ENCODE measurements around the gene GABRB2.

Gene GABRB2

DNA sequence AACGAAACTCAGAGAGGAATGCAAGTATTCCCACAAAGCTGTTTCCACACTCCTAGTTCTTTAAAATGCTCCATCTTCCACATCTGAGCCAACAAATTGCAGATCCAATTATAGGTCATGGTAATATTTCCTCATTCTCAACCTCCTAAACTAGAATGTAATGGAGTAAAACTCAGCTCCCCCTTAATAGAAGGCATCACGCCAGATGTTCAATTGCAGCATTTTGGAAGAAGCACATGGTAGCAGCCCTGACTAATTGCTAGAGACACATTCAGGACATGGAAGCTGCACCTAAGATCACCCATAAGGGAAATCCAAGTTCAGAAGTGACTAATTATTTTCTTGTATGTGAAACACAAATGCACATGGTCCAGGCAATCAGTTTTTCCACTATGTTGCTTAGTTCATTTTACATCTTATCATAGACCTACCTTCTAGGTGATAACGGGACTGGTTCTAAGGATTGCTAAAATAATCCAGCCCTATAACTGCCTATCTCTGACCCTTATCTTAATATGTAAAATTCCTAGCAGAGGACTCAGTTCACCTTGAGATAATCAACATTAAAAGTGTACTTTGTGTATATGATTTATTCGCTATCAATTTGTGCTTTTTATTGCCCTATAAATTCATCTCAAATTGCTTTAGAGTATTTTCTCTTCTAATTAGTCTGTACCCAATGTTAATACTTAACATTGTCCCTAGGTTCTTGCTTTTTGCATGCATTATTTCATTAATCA lies 75.1 kb downstream of the GABRB2 start:
- DNase-seq: no peak

DNA sequence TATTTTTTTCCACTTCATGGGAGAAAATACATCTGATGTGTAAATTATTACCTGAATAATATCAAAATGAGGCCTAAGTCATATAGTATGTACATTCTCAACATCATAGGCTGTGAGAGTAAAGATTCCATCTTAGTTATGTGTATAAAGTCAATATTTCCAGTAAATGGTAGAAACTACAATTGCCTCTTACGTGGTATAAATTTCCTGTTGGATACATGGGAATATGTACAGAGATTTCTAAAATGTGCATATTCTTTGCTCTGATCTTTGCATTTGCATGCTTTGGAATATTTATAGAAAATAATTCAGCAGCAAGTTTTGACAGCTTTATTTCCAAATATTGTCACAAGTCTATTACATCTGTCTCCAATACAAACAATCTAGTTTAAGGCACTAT lies 78.8 kb downstream of the GABRB2 start:
- DNase-seq: no peak

DNA sequence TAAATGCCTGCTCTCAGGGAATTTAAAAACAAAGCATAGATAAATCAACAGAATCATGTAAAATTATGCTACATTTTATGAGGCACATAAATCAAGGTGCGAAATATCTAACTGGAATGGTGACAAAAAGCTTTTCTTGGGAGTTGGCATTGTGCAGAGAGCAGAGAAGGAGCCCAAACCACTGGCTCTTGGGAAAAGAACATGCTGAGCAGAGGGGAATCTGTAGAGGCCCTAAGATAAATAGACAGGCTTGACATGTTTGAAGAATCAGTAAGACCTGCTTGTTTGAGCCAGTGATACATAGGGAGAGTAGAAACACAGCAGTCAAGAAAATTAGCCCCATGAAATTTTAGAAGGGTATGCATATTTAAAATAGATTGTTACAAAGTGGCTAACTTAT lies 85.8 kb downstream of the GABRB2 start:
- no peak for DNase-seq

DNA sequence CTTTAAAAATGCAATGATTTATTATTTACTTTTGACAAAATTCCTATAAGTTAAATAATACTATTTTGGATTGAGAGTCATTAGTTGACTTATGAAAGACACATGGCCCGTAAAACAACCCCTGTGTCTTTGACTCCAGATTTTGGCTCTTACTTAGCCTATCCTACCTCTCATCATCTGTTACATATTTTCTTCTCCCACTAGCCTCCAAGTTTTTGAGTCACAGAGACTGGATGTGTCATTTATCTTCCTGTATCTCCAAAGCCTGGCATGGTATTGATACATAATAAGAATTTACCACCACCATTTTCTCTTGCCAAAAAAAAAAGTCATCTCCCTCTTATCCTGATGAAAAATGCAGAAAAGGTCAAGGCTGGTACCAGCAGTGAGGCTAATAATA lies 99.9 kb downstream of the GABRB2 start:
- DNase-seq: no peak

DNA sequence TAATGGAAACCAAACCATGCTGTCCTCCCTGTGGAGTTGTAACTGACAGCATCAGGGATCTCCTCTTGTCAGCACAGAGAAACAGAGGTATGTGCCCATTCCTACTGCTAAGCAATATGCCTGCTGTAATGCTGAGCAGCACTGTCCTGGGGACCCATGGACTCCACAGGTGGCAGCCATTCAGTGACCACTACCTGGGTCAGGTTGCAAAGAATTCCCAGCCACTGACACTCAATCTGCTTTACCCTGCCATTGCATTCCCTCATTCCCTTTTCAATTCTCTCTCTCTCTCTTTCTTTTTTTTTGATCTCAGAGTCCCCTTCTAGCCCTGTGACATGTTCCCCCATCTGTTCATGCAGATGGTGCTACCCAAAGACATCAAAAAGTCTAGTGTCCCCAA lies 104.1 kb downstream of the GABRB2 start:
- no peak for DNase-seq

DNA sequence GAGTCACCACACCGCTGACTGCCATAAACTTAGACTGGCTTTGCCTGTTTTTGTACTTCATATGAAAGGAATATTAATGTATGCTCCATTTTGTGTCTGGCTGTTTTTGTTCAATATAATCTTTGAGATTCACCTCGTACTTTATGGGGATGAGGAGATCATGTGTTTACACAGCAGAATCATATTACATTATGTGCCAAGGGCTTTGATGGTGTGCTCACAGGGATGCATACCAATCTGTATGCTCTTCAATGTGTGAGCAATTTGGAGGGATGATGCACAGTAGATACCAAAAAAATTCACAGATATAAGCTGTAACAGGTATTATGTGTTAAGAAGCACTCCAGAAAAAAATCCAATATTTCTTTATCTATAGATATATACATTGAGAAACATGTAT lies 113.7 kb downstream of the GABRB2 start:
- no peak for DNase-seq

DNA sequence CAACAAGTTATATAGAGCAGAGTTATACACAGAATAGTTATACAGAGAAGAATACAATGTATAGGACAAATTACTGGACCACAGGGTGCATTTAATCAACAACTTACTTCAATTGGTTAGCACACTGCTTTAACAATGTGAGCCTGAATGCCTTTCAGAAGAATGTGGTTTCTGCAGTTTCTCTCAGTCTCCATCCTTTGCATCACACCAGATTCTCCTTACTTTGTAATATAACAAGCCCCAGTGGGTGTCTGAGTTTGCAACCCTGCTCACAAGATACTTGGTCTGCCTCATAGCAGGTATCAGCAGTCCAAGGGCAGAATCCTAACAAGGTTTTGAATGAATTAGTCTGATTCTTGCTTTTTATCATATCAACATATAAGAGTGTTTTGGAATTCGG lies 114.6 kb downstream of the GABRB2 start:
- no peak for DNase-seq

DNA sequence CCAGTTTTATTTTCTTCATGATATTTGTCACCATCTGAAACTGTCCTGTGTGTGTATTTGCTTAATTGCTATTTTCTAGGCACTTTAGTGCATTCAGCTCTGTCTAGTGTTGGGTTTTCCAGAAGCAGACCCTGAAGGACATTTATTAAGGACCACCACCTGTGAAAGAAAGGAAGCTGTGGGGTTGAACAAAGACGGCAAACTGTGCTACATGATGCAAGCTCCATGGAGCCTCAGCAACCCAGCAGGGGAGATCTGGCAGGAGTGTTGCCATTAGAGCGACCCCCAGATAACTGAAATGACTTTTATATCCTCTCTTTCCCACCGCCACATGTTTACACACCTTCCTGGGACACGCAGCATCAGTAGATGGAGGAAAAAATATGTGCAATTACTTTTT lies 125.5 kb downstream of the GABRB2 start:
- no peak for DNase-seq

DNA sequence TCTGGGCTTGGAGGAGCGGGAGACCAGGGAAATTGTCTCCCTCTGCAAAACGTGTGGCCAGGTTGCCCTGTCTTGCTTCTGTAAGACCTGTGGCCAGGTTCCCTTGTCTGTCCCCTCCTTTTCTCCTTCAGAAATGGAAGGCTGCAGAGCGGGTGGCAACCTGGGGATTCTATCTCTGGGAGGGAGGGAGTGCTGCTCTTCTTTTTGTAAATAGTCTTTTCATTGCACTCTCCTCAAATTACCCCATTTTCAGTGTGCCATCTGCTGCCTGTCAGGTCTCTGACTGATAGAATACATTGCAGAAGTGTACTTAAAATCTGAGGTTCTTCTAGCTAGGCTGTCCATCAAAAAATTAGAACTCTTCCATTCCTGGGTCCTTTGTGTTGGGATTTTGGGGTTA lies 126.0 kb downstream of the GABRB2 start:
- no peak for DNase-seq

DNA sequence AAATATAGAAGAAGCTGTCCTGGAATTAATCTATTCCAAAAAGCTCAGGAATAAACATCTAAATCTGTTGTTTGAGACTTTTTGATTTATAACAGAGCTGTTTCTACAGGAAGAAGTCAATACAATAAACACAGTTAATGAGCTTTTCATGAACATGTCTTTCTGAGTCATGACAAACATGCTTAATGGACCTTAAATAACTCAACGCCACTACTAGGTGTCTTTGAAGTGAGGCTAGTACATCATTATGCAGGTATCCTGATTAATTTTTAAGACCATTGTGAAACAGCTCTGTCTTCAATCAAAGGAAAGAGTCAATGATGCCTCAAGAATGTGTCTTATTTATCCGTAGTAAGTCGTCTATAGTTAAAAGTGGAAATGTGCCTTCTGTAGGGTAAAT lies 131.6 kb downstream of the GABRB2 start:
- no peak for DNase-seq

DNA sequence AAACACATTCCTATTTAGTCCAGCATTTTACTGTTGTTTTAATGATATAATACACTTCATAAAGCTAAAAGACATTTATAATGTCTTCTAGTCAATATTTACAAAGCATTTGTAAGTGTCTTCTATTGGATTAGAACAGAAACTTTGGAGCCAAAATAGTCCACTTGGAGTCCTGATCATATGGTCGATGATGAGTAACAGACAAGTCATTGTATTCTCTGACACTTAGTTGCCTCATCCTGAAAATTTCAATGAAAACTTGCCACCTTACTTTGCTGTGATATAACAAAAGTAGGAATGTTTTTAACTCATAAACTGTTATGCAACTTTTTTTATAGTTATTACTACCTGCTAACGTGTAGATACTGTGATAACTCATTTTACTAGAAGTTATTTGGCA lies 132.5 kb downstream of the GABRB2 start:
- DNase-seq: no peak

DNA sequence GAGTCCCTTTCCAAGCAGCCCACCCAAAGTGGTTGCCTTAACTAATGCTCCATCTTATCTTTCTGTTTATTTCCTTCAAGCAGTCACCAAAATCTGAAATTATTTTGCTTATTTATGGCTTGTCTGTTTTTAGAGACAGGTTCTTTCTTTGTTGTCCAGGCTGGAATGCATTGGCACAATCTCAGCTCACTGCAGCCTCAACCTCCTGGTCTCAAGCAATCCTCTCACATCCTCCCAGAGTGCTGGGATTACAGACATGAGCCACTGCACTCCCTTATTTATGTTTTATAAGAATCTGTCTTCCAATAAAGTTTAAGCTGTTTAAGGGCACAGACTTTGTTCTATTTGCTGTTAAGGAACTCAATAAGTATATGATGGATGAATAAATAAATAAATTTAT lies 133.7 kb downstream of the GABRB2 start:
- DNase-seq: no peak

DNA sequence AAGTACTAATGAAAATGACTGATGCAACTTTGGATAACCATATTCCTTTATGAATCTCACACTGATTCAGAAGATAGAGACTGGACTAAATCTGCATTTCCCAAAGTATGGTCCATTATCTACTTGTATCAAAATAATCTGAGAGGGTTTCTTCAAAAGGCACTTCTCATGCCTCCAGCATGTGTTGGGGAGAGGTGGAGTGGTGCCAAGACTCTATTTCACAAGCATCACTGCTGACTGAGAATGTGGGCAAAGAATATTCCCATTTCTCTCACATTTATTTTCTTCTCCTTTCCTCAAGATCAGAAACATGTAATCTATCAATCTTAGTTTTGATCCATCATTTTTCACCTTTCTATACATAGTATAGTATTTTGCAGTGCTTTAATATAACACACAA lies 135.4 kb downstream of the GABRB2 start:
- no peak for DNase-seq

DNA sequence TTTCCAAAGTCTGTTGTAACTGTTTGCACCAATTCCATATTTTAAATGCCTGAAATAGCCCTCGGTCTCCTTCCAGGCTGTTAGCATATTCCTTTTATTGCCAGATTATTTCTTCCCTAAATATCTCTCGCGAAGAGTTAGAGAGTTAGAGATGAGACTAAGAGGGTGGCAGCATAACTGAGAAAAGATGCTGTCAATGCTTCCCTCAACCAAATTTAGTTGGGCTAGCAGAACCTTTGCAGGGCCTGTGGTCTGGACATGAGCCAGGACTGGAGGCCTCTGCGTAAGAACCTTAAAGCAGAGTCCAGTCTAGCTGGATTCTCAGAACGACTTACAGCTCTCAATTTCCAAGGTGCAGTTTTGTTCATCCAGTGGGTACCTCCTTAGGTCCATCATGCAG lies 135.9 kb downstream of the GABRB2 start:
- DNase-seq: no peak

DNA sequence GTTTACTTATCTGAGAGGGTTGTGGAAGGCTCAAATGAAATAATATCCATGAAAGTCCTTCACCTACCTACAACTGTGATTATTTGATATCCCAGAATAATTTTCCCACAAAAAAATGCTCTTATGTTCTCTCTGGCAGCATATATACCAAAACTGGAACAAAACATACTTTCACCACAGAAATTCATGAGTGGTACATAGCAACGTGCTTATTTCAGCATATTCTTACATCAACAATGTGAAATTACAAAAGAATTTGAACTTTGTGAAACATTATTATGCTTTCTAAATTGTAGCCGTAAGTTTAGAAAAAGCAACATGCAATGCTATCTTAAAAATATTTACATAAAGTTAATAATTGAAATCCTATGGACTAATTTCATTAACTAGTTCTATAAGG lies 137.1 kb downstream of the GABRB2 start:
- DNase-seq: no peak

DNA sequence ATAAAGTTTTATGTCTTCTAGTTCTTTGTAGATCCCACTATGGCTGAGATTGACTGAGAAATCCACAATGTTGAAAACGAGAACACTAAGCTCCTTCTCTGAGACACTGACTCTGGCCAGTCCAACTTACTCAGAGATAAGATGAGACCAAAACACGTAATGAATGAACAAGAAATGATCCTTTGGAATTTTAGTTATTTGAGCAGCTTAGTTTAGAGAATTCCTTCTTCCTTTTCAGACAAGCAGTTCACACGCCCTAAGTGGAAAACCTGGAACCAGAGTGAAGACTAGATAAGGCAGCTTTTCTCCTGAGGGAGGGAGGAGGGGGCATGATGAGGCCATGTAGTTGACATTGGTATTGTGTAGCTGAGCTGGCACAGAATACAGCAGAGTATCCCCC lies 139.6 kb downstream of the GABRB2 start:
- DNase-seq: no peak

DNA sequence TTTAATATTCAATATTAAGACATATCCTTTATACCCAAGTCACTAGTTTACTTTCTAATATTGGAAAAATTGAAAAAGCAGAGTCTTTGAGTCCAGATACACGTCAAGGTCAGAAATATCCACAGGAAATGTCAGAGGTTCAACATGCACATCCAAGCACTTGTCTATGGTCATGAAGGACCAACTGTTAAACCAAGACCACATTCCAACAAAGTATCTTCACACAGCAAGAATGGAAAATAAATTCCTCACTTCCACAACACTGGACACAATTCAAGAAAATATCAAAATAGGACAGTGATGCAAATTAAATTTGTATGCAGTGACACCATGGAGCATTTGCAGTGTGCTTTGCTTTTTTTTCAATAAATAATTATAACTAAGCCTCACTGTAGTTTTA lies 142.5 kb downstream of the GABRB2 start:
- no peak for DNase-seq

DNA sequence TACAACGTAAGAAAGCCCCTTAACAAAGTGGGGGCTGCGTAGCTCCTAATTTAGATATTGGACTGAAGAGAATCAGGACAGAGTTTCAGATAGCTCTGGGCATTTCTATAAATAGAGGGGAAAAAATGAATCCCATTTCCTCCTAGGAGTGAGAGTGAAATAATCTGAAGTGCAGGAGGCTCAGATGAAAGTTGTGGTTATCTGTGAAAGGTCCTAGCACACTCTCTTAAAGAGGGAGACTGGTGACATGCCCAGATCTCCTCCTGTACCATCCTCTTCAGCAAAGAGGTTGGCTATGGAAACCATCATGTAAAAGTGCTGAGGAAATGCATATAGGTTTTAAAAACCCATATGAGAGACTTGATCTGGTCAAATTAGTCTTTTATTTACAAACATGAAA lies 143.4 kb downstream of the GABRB2 start:
- no peak for DNase-seq

DNA sequence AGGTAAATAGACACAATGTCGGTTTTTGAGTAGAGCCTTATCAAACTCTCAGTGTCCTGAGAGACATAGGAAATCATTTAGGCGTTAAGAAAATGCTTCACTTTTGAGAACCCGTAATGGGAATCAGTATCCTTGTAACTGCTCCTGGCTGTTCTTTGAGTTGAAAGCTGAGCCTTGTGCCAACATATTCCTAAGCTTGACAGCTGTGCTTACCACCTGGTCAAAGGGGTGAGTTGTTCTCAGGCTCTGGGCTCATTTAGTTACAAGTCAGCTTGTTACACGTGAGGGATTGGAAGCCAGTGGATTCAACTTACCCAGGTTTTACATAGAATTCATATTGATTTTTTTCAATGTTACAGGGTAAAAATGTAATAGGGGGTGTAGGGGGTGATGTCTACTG lies 145.9 kb downstream of the GABRB2 start:
- DNase-seq: no peak

DNA sequence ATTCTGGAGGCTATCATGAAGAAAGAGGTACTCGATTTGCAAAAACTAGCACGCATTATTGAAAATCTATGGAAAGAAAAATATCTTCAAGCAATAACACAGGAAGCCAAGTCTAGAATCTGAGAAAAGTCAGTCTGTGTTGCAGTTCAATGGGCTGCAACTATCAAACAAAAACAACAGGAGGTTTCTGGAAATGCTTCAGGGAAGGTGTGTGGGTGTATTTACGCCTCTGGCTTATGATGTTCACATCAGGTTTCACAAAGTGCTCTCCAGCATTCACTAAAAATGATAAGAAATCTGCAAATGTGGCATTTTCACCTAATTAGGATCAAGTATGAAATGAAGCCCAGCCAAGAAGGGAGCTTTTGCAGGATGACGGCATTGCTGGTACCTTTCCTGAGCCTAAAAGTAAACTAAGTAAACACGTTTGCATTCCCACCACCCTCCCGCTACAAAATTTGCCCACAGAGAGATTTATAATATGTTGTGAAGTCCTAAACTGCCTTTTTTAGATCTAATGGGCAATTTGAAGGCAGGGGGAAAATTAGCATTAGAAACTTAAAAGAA lies 146.4 kb downstream of the GABRB2 start:
- no peak for DNase-seq

DNA sequence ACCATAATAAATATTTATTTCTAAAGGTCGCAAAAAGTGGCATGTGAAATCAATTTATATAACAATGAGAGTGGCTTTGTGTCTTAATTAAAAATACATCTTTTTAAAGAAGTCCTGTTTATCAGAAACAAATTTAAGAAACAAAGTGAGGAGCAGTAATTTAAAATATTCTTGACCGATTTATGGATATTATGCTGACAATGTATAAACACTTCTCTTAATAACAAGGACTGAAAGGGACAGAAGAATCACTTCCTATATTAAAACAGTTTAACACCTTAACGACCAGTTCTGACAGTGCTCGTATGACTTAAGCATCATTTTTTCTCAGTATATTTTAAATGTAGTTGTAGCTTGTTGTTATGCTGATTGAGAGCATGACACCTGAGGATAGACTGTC lies 149.1 kb downstream of the GABRB2 start:
- no peak for DNase-seq

DNA sequence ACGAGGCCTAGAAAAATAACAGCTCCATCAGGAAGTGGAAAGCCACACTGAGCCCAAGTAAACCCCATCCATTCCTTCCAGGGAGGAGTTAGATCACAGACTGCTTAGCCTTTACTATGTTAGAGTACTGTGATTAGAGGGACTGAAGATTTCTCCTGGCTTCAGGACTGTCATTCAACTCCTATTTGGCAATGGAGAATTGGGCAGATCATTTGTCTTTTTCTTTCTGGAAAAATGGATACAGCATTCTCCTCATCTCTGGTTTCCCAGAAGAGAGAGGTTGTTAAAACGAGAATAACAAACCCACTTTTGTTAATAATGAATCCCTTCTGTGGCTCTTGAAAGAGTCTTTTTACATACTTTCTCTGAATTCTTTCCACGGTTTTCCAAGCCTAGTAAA lies 150.4 kb downstream of the GABRB2 start:
- DNase-seq: no peak

DNA sequence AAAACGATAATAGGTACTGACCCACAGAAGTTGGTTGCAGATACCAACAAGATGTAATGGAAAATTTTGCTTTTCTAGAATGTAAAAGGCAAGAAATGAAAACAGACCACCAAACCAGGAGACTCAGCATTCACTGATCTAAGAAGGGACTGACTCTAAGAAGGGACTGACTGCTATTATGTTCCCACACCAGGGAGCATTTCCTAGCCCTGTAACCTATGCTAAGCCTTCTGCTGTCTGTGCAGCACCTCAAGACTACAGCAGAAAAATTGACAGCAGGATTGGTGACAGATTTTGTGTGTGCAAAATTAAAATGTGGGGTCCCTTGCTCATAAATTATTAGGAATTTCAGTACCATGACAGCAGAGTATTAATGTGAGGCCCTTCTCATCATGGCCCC lies 154.8 kb downstream of the GABRB2 start:
- DNase-seq: no peak

DNA sequence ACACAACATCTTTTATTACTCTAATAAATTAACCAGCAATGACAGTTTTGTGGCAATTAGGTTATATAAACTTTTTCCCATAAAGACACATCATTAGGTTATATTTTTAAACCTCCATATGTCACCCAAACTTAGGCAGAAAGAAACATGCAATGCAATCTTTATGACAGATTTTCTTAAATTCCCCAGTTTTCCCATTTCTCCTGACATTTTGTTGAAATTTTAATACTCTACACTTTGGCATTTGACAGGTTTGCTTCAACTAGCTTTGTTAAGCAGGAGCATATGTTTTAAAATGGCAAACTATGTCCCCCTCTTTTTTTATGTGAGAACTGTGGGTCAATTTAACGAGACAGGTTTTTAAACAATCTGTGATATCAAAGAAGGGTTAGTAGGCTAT lies 155.5 kb downstream of the GABRB2 start:
- no peak for DNase-seq

DNA sequence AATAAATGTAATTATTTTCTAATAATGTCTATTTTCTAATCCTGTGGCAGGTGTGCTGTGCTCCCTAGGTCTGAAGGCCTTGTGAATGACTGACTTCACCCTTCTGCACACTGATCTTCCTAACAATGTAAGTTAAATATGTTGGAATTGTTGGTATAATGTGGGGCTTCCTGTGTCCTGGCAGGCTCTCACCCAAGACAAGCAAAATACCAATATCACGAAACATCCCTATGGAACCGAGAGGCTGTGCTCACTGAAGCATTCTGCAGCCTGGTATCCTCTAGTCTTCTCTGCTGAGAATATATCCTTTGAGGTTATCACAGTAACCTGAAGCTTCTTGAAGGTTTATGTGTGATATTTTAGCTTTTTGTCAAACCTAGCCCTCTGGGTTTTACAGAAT lies 159.4 kb downstream of the GABRB2 start:
- no peak for DNase-seq
